Stimulated activated naive CD8-positive, alpha-beta T cell treated with anti-CD3 and anti-CD28 coated beads, Interleukin-15, amount 100 ng/mL, for 72 hours (primary cell): Measurements from ENCODE around the gene ABCE1.
A peak's percentile ranks its signal among the peaks of the same experiment; 100 is the strongest.

Experiments used
- ATAC-seq: fragments of 150-1000 bp; cut with Tn5 transposase; 2 replicates; pipeline ENCODE4 v1.10.0; 2021; ENCODE audit warnings: mild to moderate bottlenecking, moderate library complexity
- DNase-seq, 2 donors: peaks; one replicate each; pipeline ENCODE4 v3.0.0; 2021 to 2022
- H3K27ac Mint-ChIP-seq, 2 donors: one replicate each; pipeline ENCODE4 v1.8.0; 2022; ENCODE audit warnings: mild to moderate bottlenecking in 2 of 2, mixed read lengths in 2 of 2, moderate library complexity in 2 of 2
- H3K27me3 Mint-ChIP-seq: one replicate; pipeline ENCODE4 v1.8.0; 2022; ENCODE audit warnings: mixed read lengths
- H3K4me1 Mint-ChIP-seq: one replicate; pipeline ENCODE4 v1.8.0; 2022; ENCODE audit warnings: mild to moderate bottlenecking, mixed read lengths
- H3K4me3 Mint-ChIP-seq, 2 donors: one replicate each; pipeline ENCODE4 v1.8.0; 2022; ENCODE audit warnings: mild to moderate bottlenecking in 2 of 2, mixed read lengths in 2 of 2, moderate library complexity in 1 of 2
- H3K9me3 Mint-ChIP-seq, 2 donors: one replicate each; pipeline ENCODE4 v1.8.0; 2022; ENCODE audit warnings: mixed read lengths in 2 of 2

ABCE1 gene

GRCh38 chr4:145097821-145098674 lies at the start of gene ABCE1, which contains the start of gene ANAPC10:
Gene ABCE1, plus strand, starts transcription at chr4:145098311. Its CDS starts 6,102 bp downstream, at chr4:145104413.
Gene ANAPC10, minus strand, starts transcription at chr4:145098196. Its CDS starts 2,097 bp downstream, at chr4:145096099.
- DNase-seq = peak; percentile 93 to 96
- H3K27me3 Mint-ChIP-seq = no peaks in the 10 kb centered on the region
- H3K4me1 Mint-ChIP-seq = peaks cover 32% of the 10 kb centered on the region
- H3K27ac Mint-ChIP-seq = peak within 1 kb of the TSS; percentile 99
- peak within 1 kb of the TSS; percentile 90 to 92 for H3K4me3 Mint-ChIP-seq
- ATAC-seq = peak; percentile 96
- peaks cover 0 to 14% of the 10 kb centered on the region in 2 donors for H3K9me3 Mint-ChIP-seq

DNA sequence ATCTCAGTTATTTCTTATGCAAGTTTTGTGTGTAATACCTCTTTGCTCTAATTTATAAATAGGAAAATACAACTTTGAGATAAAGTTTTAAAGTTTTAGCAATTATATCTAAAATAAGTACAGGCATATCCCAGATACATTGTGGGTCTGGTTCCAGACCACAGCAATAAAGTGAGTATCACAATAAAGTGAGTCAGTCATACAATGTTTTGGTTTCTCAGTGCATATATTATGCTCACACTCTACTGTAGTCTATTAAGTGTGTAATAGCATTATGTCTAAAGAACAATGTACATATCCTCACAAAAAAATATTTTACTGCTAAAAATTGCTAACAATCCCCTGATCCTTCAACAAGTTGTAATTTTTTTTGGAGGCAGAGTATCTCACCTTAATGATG lies 49.3 kb upstream of the ABCE1 start:
- H3K4me1 Mint-ChIP-seq = peaks cover 16% of the 10 kb centered on the region
- no peak overlapping the region for H3K4me3 Mint-ChIP-seq

DNA sequence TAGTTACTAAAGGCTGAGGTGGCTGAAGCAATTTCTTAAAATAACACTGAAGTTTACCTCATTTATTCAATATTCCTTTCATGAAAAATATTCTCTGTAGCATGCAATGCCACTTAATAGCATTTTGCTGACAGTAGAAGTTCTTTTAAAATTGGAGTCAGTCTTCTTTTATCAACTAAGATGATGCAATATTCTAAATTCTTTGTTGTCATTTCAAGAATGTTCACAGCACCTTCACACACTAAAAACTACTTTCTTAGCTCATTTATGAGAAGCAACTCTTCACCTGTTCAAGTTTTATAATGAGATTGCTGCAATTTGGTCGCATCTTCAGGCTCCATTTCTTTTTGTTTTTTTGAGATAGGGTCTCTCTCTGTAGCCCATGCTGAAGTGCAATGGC lies 48.9 kb upstream of the ABCE1 start:
- Mint-ChIP-seq H3K9me3 (no peaks in the 10 kb centered on the region), H3K4me3 (no peak overlapping the region), H3K27ac (peak overlapping the region in 1 of 2 donors; percentile 72), H3K27me3 (no peaks in the 10 kb centered on the region), H3K4me1 (peaks cover 16% of the 10 kb centered on the region)
- no peak for DNase-seq
- ATAC-seq = no peak

More for the DNA sequence above, 49.3 kb upstream of the ABCE1 start:
- Mint-ChIP-seq H3K27me3 (no peaks in the 10 kb centered on the region), H3K9me3 (no peaks in the 10 kb centered on the region), H3K27ac (peak overlapping the region in 1 of 2 donors; percentile 72)
- DNase-seq = no peak
- ATAC-seq = peak; percentile 73

DNA sequence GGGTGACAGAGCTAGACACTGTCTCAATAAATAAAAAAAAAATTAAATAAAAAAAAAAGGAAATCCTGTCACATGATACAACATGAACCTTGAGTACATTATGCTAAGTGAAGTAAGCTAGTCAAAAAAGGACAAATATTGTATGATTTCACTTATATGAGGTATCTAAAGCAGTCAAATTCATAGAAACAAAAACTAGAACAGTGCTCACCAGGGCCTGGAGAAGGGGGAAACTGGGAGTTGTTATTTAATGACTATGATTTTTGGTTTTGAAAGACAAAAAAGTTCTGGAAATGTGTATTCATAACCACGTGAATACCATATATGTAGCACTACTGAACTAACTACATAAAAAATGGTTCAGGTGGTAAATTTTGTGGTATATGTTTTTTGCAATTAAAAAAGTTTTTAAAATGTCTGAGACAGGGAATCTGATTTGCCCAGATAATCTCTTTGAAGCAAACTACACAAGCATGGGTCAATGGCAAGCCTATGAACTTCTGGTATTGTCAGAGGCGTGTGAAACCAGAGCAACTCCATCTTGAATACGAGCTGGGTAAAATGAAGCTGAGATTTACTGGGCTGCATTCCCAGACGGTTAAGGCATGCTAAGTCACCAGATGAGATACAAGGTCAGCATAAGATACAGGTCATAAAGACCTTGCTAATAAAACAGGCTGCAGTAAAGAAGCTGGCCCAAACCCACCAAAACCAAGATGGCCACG lies 42.4 kb upstream of the ABCE1 start:
- Mint-ChIP-seq H3K9me3 (no peaks in the 10 kb centered on the region), H3K4me1 (peaks cover 35% of the 10 kb centered on the region), H3K4me3 (peak overlapping the region in 1 of 2 donors; percentile 9), H3K27me3 (no peaks in the 10 kb centered on the region), H3K27ac (no peak overlapping the region)
- peak; percentile 83 for ATAC-seq
- DNase-seq = no peak

DNA sequence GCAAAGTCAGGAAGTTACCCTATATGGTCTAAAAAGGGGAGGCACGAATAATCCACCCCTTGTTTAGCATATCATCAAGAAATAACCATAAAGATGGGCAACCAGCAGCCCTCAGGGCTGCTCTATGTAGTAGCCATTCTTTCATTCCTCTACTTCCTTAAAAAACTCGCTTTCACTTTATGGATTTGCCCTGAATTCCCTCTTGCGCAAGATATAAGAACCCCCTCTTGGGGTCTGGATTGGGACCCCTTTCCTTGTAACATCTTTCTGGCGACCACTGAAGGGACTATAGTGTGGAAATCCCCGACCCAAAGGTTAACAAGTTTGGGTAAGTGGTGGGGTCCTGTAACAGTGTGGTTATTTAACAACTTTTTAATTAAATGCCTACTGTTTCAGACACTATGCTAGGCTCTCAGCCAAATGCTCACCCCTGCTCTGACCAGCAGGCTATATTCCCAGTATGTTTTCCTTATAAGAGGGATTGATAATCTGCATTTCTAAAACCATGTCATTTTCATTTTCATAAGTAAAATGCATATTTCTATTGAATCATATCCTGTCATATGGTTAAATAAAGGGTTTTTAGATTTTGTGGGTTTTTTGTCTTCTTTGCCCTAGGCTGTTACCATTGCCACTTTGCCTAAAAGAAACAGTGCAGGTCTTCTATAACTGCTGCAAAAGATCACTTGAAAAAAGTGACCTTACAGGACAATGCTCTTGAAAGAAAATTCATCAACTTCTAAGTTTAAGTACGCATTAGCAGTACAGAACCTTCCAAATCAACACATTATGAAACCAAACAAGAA lies 41.6 kb upstream of the ABCE1 start:
- peak; percentile 71 for ATAC-seq
- no peaks in the 10 kb centered on the region for H3K9me3 Mint-ChIP-seq
- H3K27me3 Mint-ChIP-seq = no peaks in the 10 kb centered on the region
- peak overlapping the region in 1 of 2 donors; percentile 86 for H3K27ac Mint-ChIP-seq
- DNase-seq = peak in 1 of 2 donors; percentile 7
- peaks cover 35% of the 10 kb centered on the region for H3K4me1 Mint-ChIP-seq
- peak overlapping the region; percentile 49 for H3K4me3 Mint-ChIP-seq

DNA sequence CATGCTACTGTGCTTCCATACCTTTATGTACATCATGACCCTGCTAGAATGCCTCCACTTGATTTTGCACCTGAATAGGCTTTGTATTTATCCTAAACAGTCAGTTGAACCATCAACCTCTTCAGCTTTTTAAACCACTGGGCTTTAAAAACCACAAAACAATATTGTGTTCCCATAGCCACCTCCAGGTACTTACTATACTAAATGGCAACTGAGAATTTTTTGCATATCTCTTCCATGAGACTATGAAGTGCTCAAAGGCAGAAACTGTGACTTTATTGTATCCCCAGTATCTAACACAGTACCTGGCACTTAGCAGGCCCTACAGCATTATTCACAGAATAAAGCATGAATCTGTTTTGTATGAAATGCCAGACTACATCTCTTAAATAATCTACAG lies 39.9 kb upstream of the ABCE1 start:
- H3K4me3 Mint-ChIP-seq = no peak overlapping the region
- ATAC-seq (no peak), DNase-seq (no peak)
- no peaks in the 10 kb centered on the region for H3K27me3 Mint-ChIP-seq
- H3K9me3 Mint-ChIP-seq = no peaks in the 10 kb centered on the region
- no peak overlapping the region for H3K27ac Mint-ChIP-seq
- peaks cover 35% of the 10 kb centered on the region for H3K4me1 Mint-ChIP-seq

GRCh38 chr4:145061318-145061920 lies 36.7 kb upstream of the ABCE1 start:
- Mint-ChIP-seq H3K4me3 (no peak overlapping the region), H3K27ac (no peak overlapping the region), H3K9me3 (no peaks in the 10 kb centered on the region), H3K27me3 (no peaks in the 10 kb centered on the region), H3K4me1 (peaks cover 24% of the 10 kb centered on the region)
- peak; percentile 50 for ATAC-seq
- no peak for DNase-seq

DNA sequence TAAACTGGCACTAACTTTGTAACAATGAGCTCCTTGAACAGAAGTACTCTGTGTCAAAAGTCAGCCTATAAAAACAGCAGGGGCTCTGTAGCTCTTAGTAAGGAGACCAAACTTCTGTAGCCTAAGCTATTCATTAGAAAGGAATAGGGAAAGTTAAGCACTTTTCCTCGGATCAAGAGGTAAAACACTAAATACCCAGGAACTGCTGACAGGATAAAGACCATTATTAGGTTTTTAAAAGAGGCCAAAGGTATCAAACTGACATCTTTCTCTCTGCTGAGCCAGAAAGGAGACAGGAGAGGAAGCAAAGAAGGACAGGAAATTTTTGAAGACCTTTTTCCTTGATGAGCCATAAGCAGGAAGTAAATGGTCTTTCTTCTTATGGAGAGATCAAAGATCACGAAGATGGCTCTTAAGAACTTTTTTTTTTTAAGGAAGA lies 32.0 kb upstream of the ABCE1 start:
- no peak for DNase-seq
- ATAC-seq = no peak
- peaks cover 14% of the 10 kb centered on the region for H3K4me1 Mint-ChIP-seq
- H3K27me3 Mint-ChIP-seq = no peaks in the 10 kb centered on the region
- no peak overlapping the region for H3K27ac Mint-ChIP-seq
- no peaks in the 10 kb centered on the region for H3K9me3 Mint-ChIP-seq
- no peak overlapping the region for H3K4me3 Mint-ChIP-seq

DNA sequence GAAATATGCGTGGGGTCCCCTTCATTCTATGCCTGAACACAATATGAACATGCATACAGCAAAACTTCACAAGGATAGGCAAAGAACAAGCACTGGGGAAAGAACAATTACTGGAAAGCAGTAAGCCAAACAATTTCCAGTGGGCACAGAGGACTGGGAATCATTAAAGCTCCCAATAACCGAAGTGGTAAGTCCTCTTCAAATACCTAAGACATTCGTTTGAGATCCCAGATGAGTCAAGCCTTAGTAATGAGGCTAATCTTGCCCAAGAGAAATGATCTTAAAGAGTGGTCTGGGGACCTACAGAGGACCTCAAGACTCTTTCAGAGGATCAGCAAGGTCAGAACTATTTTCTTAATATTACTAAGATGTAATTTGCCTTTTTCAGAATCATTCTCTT lies 28.8 kb upstream of the ABCE1 start:
- no peaks in the 10 kb centered on the region for H3K27me3 Mint-ChIP-seq
- no peaks in the 10 kb centered on the region for H3K9me3 Mint-ChIP-seq
- DNase-seq (no peak), ATAC-seq (no peak)
- H3K4me1 Mint-ChIP-seq = peaks cover 19% of the 10 kb centered on the region
- H3K4me3 Mint-ChIP-seq = no peak overlapping the region
- no peak overlapping the region for H3K27ac Mint-ChIP-seq

GRCh38 chr4:145071560-145071959 lies 26.6 kb upstream of the ABCE1 start:
- ATAC-seq = no peak

GRCh38 chr4:145075742-145076468 lies 22.2 kb upstream of the ABCE1 start:
- no peaks in the 10 kb centered on the region for H3K27me3 Mint-ChIP-seq
- peak overlapping the region; percentile 14 to 45 for H3K4me3 Mint-ChIP-seq
- peaks cover 11 to 15% of the 10 kb centered on the region in 2 donors for H3K9me3 Mint-ChIP-seq
- ATAC-seq (peak; percentile 97), DNase-seq (peak in 1 of 2 donors; percentile 46)
- peak overlapping the region in 1 of 2 donors; percentile 19 for H3K27ac Mint-ChIP-seq
- H3K4me1 Mint-ChIP-seq = peaks cover 41% of the 10 kb centered on the region

More at GRCh38 chr4:145071560-145071959, 26.6 kb upstream of the ABCE1 start:
- peaks cover 29% of the 10 kb centered on the region for H3K4me1 Mint-ChIP-seq
- H3K4me3 Mint-ChIP-seq = no peak overlapping the region
- H3K9me3 Mint-ChIP-seq = no peaks in the 10 kb centered on the region
- DNase-seq = no peak
- H3K27me3 Mint-ChIP-seq = no peaks in the 10 kb centered on the region
- no peak overlapping the region for H3K27ac Mint-ChIP-seq

- ATAC-seq (no peak), DNase-seq (no peak)
- Mint-ChIP-seq H3K27me3 (no peaks in the 10 kb centered on the region), H3K4me3 (peak overlapping the region; percentile 14 to 45), H3K9me3 (peaks cover 11 to 15% of the 10 kb centered on the region in 2 donors), H3K4me1 (peaks cover 41% of the 10 kb centered on the region), H3K27ac (peak overlapping the region in 1 of 2 donors; percentile 19)
Measured at GRCh38 chr4:145076469-145076855, 21.6 kb upstream of the ABCE1 start.

- Mint-ChIP-seq H3K27me3 (no peaks in the 10 kb centered on the region), H3K4me1 (peaks cover 25% of the 10 kb centered on the region), H3K4me3 (no peak overlapping the region), H3K27ac (no peak overlapping the region), H3K9me3 (peaks cover 11 to 15% of the 10 kb centered on the region in 2 donors)
- ATAC-seq (no peak), DNase-seq (no peak)
Measured at GRCh38 chr4:145081756-145082155, 16.4 kb upstream of the ABCE1 start.

DNA sequence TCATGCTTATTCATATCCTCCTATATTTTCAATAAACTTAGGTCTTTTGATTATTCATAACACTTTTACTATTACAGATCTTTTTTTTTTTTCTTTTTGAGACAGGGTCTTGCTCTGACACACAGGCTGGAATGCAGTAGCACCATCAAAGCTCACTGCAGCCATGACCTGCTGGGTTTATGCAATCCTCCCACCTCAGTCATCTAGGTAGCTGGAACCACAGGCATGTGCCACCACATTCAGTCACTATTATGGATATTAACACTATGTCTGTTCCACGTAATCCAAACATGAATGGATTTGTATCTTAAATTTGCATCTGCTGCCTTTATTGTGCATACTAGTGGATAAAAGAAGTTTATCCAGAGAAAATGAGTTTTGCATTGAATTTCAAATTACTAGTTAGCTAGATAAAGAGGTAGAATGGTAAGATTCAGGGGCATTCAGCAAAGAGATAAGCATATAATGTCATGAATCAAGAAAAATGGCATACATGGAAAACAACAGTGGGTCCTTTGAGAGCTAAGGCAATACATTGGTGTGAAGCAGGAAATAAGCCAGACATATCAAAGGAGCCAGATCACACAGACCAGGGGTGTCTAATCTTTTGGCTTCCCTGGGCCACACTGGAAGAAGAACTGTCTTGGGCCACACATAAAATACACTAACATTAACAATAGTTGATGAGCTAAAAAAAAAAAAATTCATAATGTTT lies 14.1 kb upstream of the ABCE1 start:
- DNase-seq (no peak), ATAC-seq (peak; percentile 73)
- no peak overlapping the region for H3K27ac Mint-ChIP-seq
- H3K9me3 Mint-ChIP-seq = peaks cover 4 to 7% of the 10 kb centered on the region in 2 donors
- no peaks in the 10 kb centered on the region for H3K27me3 Mint-ChIP-seq
- H3K4me3 Mint-ChIP-seq = no peak overlapping the region
- H3K4me1 Mint-ChIP-seq = peaks cover 21% of the 10 kb centered on the region
